GM19043 (cell line): ENCODE data around the gene NXF2.
A peak's percentile ranks its signal among the peaks of the same experiment; 100 is the strongest.
"Not testable (repeated sequence)": the region's sequence is repeated elsewhere in the genome, so short reads cannot be mapped to it uniquely, and the experiment has no call there.

Experiments used
- ATAC-seq: cut with Tn5 transposase; IDR thresholded peaks from one replicate; pipeline ENCODE4 v1.9.1; 2021; ENCODE audit warnings: low read depth; ENCODE audit not compliant: unreplicated experiment

The NXF2 gene, protein sequence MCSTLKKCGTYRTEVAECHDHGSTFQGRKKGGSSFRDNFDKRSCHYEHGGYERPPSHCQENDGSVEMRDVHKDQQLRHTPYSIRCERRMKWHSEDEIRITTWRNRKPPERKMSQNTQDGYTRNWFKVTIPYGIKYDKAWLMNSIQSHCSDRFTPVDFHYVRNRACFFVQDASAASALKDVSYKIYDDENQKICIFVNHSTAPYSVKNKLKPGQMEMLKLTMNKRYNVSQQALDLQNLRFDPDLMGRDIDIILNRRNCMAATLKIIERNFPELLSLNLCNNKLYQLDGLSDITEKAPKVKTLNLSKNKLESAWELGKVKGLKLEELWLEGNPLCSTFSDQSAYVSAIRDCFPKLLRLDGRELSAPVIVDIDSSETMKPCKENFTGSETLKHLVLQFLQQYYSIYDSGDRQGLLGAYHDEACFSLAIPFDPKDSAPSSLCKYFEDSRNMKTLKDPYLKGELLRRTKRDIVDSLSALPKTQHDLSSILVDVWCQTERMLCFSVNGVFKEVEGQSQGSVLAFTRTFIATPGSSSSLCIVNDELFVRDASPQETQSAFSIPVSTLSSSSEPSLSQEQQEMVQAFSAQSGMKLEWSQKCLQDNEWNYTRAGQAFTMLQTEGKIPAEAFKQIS

GRCh38 chrX:102246893-102247292 lies at the start of gene NXF2:
NXF2 (plus strand) TSS chrX:102247167; CDS start chrX:102307079, 59,912 bp downstream.
- not testable (repeated sequence) for ATAC-seq

DNA sequence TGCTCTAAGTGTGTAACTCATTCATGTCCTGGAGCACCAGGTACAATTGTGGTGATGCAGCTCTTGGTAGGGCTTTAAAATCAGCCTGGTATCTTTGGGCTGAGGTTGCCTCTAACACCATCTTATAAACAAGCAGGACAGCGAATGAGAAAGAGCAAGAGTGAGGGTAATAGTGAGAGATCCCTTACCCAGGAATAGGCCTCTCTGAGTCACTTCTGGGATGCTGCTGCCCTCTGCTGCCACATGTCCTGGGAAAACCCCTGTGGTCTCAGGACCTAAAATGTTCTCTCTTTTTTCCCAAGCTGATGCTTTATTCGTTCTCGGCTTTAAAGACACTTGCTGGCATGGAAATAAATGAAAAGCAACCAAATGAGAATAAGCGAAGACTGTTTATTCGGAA lies 39.0 kb upstream of the NXF2 start:
- not testable (repeated sequence) for ATAC-seq

DNA sequence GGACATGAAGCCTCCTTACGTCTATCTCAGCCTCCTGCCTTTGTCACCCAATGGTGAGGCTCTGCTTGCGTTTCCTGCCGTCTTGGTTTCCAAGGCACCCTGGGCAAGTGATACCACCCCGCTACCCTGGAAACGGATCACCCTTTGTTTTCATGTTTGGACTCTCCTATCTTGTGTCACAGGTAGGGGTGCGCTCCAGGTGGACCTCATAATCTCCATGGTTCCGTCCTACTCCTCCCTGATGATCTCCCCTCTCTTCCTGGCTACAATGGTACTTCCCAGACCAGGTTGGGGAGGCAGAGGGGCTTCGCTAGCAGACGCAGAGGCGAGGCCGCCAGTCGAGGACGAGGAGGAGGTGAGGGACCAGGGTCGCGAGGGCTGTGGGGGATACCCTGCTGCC lies 32.0 kb upstream of the NXF2 start, which contains the start of gene TCP11X1:
TSS of gene TCP11X1 (plus strand) at position 316 of the 400 bp plus-strand sequence.
- ATAC-seq, result not testable (repeated sequence)

DNA sequence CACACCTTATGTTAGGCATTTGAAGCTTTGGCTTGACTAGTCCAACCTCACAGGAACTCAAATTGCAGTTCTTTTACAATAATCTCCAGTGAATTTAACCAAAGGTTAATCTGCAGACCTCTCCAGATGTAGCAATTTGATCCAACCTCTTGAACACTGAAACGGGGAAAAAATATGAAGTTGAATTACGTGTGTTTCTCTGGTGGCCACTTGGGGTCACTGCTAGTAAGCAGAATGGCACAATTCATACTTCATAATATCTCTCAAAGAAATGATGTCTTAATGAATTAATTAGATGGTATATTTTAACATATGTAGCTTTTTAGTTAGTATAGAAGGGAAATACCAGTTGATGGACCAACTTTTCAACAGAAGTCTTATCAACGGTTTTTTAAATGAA lies 30.5 kb upstream of the NXF2 start:
- not testable (repeated sequence) for ATAC-seq

DNA sequence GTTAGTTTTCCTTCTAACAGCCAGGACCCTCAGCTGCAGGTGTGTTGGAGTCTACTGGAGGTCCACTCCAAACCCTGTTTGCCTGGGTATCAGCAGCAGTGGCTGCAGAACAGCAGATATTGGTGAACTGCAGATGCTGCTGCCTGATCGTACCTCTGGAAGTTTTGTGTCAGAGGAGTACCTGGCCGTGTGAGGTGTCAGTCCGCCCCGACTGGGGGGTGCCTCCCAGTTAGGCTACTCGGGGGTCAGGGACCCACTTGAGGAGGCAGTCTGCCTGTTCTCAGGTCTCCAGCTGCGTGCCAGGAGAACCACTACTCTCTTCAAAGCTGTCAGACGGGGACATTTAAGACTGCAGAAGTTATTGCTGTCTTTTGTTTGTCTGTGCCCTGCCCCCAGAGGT lies 11.3 kb upstream of the NXF2 start:
- ATAC-seq, result not testable (repeated sequence)

GRCh38 chrX:102240265-102240664 lies 6.7 kb upstream of the NXF2 start:
- not testable (repeated sequence) for ATAC-seq

- ATAC-seq, result not testable (repeated sequence)
Measured at GRCh38 chrX:102272231-102272630, 25.3 kb downstream of the NXF2 start.

- ATAC-seq, result no peak
Measured at GRCh38 chrX:102338162-102338561, 91.2 kb downstream of the NXF2 start.

DNA sequence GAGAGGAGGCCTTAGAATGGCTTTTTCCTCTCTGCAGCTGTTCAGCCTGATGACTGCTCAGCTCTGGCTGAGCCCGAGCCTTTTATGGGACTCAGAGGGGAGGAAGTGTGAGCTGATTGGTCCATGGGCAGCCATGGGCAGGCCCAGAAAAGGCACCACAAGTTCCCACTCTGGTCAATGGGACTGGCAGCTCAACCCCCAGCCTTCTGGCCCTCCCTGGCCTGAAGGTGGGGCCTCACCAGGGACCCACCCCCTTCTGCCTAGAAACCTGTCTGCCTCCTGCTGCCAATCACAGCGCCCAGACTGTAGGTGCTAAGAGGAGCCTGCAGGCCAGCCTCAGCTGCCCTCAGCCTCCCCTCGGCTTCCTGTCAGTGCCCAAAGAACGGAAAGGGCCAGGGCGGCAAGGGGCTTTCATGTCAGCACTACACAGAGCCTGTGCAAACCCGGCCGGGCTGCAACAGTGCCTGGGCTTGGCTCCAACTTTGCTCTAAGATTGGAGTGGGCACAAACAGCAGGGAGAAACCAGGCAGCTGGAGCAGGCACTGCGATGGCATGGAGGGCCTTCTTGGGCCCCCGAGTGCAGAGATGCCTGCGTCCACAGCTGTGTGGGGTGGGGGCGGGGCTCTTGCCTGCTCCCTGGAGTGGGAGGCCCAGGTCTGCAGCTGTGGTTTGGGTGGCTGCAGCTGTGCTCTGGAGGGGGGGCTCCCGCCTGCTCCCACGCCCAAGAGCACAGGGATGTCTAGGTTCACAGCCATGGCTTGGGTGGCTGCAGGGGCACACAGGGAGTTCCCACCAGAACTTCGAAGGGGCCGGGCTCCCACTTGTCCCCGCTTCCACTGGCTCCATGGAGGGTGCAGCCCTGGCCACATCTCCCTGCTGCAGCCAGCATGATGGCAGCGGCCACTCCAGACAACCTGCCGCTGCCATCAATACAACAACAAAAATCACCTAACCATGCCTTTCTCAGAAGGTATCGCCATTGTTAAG lies 92.6 kb downstream of the NXF2 start:
- no peak for ATAC-seq

DNA sequence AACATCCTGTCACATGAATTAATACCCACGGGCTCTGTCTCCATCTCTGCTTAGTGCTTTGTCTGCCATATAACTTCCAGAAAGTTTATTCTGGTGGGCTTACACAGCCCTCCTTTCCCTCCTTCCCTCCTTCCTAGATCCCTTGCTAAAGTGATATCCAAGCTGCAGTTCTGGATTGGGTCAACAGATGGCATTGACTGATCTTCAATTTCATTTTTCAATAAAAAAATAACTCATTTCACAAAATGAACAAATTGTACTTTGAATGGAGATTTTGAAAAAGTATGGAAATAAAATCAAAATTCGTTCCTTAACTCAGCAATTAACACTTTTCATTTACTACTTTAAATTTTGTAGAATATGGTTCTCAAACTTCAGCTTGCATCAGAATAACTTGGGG lies 94.9 kb downstream of the NXF2 start:
- no peak for ATAC-seq

- ATAC-seq, result peak; percentile 59
Measured at GRCh38 chrX:102345916-102346315, 98.9 kb downstream of the NXF2 start.
